NCI-H524 treated with DMSO at 0.1 percent for 48 hours (cell line): ENCODE data around the gene SNX32.
"Not testable (repeated sequence)": the region's sequence is repeated elsewhere in the genome, so short reads cannot be mapped to it uniquely, and the experiment has no call there.

ENCODE experiments used
- DNase-seq: peaks from one replicate; lab custom pipeline; 2025; lab: John Stamatoyannopoulos, UW

The SNX32 gene

GRCh38 chr11:65885808-65886536, 52.2 kb downstream of the SNX32 start:
- DNase-seq, result no peak

- DNase-seq, result no peak
Observed at GRCh38 chr11:65886826-65887722, 53.3 kb downstream of the SNX32 start.

DNA sequence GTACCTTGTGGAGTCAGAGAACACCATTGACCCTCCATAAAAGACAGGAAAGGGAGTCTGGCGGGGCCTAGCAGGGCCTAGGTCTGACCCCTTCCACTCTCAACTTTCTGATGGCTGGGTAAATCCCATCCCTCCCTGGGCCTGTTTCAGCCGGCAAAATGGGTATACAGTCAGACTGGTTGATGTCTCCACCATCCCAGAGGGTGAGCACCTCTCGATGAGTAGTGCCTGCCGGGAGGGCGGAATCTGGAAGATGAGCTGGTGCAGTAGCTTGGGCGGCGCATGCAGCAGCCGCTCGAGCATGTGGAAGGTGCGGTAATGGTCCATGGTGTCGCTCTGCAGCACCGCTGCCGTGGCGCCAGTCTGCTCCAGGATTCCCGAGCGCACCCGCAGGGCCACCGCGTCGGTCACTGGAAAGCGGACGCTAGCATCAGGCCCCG, 54.0 kb downstream of the SNX32 start:
- no peak for DNase-seq

DNA sequence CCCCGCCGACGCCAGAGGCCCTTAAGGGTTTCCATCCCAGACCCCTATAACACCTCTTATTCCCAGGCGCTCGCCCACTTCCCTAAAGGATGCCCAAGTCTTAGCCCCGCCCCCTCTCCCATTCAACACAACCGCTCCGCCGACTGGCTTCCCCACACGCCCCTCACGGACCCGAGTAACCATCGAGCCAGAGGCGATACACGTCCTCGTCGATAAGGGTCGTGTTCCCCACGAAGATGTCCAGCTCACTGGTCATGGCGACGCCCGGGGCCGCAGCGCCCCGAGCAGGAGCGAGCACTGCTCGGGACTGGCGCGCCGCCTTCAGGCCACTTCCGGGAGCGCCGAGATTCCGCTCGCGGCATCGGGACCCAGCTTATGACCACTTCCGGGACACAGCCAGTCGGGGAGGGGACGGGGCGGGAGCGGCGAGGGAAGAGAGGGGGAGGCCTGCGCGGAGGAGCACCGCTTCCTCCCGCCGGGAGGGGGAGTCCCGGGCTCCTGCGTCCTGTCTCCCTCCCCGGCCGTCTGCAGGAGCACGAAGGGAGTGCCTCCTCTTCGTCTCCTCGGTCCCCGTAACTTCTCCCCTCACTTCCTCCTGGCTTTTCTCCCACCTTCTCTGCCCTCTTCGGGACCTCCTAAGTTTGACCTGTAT, 54.5 kb downstream of the SNX32 start, which contains the start of gene FIBP:
TSS of gene FIBP (minus strand) at position 309 of the 652 bp plus-strand sequence. CDS start at position 256, 53 bp downstream.
- DNase-seq, result peak; percentile 70

DNA sequence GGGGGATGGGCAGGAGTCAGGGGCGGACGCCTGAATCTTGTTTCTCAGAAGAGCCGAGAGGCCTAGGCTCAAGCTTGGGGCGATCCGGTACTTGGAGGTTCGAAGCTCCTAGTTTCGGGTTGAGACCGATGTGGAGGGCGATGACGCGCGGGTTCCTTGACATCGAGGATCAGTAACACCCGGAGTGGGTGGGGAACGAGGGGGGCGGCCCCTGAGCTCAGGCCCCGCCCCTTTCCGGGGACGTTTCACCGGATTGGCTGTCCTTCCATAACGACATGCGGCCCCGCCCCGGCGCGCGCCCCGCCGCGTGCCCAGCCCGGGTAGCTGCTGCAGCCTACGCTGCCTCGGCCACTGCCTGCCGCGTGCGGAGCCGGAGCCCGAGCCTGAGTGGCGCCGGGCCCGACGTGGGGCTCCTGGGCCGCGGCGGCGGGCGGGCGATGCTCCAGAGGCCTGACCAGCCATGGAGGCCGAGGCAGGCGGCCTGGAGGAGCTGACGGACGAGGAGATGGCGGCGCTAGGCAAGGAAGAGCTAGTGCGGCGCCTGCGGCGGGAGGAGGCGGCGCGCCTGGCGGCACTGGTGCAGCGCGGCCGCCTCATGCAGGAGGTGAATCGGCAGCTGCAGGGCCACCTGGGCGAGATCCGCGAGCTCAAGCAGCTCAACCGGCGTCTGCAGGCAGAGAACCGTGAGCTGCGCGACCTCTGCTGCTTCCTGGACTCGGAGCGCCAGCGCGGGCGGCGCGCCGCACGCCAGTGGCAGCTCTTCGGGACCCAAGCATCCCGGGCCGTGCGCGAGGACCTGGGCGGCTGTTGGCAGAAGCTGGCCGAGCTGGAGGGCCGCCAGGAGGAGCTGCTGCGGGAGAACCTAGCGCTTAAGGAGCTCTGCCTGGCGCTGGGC, 56.8 kb downstream of the SNX32 start, which contains the start of gene CCDC85B:
TSS of gene CCDC85B (plus strand) at position 350 of the 895 bp plus-strand sequence. CDS start at position 461, 111 bp downstream.
- peak; percentile 60 for DNase-seq

DNA sequence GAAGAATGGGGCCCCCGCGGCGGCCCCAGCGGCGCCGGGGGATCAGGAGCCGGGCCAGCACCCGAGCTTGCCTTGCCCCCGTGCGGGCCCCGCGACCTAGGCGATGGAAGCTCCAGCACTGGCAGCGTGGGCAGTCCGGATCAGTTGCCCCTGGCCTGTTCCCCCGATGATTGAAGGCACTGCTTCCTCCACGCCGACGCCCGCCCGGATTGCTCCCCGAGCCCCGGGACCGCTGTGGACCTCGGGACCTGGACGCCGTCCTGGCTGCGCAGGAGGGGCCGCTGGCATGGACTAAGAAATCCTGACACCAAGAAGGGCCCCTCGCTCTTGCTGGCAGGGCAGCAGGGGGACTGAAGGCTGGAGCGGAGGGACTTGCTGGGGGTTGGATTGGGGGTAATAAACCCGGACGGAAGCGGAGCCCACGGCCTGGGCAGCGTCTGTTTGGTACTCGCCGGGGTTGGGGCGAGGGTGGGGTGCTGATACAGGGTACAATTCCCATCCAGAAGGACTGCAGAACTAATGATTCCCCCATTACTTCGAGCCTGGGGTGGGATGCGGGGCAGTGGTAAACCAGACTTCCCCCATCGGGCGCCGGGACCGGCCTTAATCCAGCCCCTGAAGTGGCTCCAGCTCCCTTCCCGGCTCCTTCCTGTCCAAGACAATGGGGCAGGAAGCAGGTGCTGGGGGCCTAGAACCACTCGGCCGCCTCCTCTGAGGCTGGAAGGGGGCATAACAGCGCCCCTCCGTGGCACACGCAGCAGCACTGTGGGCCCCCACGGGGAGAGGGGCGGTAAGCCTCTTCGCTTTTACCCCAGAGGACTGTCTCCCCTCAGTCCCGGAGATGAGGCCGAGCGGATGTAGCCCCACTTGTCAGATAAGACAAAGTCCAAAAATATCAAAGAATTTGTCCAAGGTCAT, 57.7 kb downstream of the SNX32 start:
- no peak for DNase-seq

DNA sequence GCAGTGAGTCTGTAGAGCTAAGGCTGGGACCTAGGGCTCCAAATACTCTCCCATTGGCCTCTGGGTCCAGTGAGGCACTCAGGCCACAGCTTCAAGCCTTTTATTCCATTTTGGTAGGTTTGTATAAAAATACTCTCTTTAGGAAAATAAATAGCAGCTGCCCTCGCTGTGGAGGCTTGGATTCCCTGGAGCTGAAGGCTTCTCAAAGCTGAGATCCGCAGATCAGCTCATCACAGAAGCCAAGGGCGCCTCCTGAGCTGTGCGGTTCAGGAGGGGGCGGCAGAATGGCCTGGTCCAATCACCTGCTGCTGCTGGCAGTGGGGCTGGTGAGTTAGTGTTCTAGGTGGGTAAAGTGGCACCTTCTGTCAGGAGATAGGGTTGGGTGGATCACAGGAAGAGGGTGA, 58.4 kb downstream of the SNX32 start:
- DNase-seq, result not testable (repeated sequence)

DNA sequence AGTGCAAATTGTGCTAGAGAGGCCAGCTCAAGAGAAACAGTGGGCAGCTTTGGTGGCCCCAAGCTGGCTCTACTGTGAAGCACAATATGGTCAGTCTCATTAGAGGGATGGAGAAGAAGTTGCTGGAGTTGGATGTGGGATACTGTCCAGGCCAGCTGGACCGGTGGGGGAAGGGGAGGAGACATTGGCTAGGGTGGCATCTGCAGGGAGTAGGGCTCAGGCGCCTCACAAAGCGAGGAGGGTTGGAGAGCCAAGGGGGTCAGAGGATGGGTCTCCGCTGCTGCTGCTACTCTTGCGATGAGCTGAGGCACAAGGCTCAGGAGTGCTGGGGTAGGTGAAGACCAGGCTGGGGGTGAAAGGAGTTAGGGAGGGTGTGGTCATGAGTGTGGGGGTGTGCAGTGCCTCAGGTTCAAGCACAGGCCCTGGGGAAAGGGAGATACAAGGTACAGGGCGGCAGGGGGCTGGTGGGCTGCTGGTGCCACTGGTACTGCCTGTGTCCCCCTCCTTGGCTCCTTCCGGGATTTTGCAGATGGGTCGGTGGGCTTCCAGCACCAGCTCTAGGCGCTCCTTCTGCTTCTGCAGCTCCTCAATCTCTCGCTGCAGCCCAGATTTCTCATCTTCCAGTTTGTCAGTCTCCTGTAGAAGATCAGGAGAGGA, 59.0 kb downstream of the SNX32 start:
- DNase-seq, result no peak

- DNase-seq, result no peak
Observed at GRCh38 chr11:65894034-65894591, 60.4 kb downstream of the SNX32 start.

GRCh38 chr11:65895482-65895981, 61.8 kb downstream of the SNX32 start:
- no peak for DNase-seq

GRCh38 chr11:65896034-65896999, 62.6 kb downstream of the SNX32 start:
- DNase-seq, result no peak

DNA sequence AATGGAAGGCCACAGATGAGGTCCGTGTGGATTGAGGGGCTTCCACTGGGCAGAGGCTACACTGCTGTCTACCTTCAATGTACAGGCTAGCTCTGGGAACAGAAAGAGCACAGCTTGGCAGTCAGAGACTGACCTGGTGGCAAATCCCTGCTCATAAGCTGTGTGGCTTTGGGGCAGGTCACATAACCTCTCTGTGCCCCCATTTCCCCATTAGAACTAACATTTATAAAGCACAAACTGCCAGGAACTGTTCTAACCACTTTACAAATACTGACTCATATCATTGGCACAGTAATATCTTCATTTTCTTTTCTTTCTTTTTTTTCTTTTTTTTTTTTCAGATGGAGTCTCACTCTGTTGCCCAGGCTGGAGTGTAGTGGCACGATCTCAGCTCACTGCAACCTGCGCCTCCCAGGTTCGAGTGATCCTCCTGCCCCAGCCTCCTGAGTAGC, 63.3 kb downstream of the SNX32 start:
- DNase-seq, result no peak

DNA sequence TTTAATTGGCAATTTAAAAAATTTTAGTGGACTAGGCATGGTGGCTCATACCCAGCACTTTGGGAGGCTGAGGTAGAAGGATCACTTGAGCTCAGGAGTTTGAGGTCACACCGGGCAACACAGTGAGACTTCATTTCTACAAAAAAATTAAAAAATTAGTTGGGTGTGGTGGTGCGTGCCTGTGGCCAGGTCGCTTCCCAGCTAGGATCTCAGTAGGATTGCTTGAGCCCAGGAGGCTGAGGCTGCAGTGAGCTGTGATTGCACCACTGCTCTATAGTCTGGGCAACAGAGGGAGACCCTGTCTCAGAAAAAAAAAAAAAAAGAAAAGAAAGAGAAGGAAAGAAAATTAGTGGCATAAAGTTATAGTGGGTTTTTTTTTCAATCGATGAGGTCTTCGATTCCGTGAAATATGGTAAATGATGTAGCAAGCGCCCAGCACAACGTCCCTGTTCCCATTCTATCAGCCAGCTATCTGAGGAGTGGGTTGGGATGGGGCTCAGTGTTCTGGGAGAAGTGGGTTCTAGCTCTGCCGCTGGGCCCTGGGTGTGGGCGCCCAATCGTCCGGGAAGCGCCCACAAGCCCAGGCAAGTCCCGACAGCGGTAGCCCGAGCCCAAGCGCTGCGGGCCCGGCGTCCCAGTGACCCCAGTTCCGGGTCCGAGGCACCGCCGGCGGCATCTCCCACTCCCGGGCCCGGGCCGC, 65.0 kb downstream of the SNX32 start:
- DNase-seq, result no peak

- no peak for DNase-seq
Observed at GRCh38 chr11:65899356-65900124, 65.8 kb downstream of the SNX32 start.

GRCh38 chr11:65900125-65900898, 66.5 kb downstream of the SNX32 start, which contains the start of gene FOSL1:
Gene FOSL1, minus strand, starts transcription at chr11:65900388. Its CDS starts 49 bp downstream, at chr11:65900339.
- DNase-seq, result no peak

DNA sequence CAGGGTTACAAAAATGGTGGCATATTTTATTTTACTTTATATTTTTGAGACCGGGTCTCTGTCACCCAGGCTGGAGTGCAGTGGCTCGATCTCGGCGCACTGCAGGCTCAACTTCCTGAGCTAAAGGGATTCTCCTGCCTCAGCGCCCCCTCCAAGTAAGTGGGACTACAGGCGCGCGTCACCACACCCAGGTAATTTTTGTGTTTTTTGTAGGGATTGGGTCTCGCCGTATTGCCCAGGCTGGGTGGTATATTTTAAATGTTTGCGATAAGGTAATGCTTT, 67.1 kb downstream of the SNX32 start:
- no peak for DNase-seq
